OCI-LY1 (cell line): ENCODE results near the gene FNDC3A.

Source experiments
- H2AFZ ChIP-seq: fragments of 200-600 bp; sonication (generic), shearing (Covaris generic); 2 replicates; pipeline ENCODE4 v1.6.0; 2014; ENCODE audit warnings: antibody characterized with exemption, mild to moderate bottlenecking, low read length
- H3F3A ChIP-seq: fragments of 200-600 bp; sonication (generic), shearing (Covaris generic); 2 replicates; pipeline ENCODE4 v1.6.0; 2014; ENCODE audit warnings: mild to moderate bottlenecking, antibody characterized with exemption, low read length, moderate library complexity; ENCODE audit not compliant: insufficient read depth
- H3K27ac ChIP-seq: fragments of 200-600 bp; sonication (generic); 2 replicates; pipeline ENCODE4 v1.5.1; 2014; ENCODE audit warnings: low read length, mixed run types, mild to moderate bottlenecking, low read depth; ENCODE audit not compliant: poor library complexity, severe bottlenecking
- H3K27me3 ChIP-seq: fragments of 200-600 bp; sonication (generic); 2 replicates; pipeline ENCODE4 v1.6.0; 2014; ENCODE audit warnings: antibody characterized with exemption, mild to moderate bottlenecking, low read length, moderate library complexity; ENCODE audit not compliant: insufficient read depth
- H3K36me3 ChIP-seq: fragments of 200-600 bp; sonication (generic); 2 replicates; pipeline ENCODE4 v1.6.1; 2014; ENCODE audit warnings: mild to moderate bottlenecking, antibody characterized with exemption, low read length, moderate library complexity, mixed read lengths; ENCODE audit not compliant: insufficient read depth
- H3K4me1 ChIP-seq: fragments of 200-600 bp; sonication (generic); 2 replicates; pipeline ENCODE4 v1.5.1; 2014; ENCODE audit warnings: mild to moderate bottlenecking, low read length, moderate library complexity; ENCODE audit not compliant: insufficient read depth, severe bottlenecking
- H3K4me2 ChIP-seq: fragments of 200-600 bp; sonication (generic), shearing (Covaris generic); 2 replicates; pipeline ENCODE4 v1.6.1; 2014; ENCODE audit warnings: low read length
- H3K4me3 ChIP-seq: fragments of 200-600 bp; sonication (generic); 2 replicates; pipeline ENCODE4 v1.5.1; 2014; ENCODE audit warnings: low read length, low read depth, mild to moderate bottlenecking, mixed read lengths; ENCODE audit not compliant: poor library complexity, severe bottlenecking
- H3K79me2 ChIP-seq: fragments of 200-600 bp; shearing (Covaris generic); 2 replicates; pipeline ENCODE4 v1.6.1; 2016; ENCODE audit warnings: mixed run types, low read length, mixed read lengths; ENCODE audit not compliant: insufficient read depth
- H3K9ac ChIP-seq: fragments of 200-600 bp; sonication (generic), shearing (Covaris generic); 2 replicates; pipeline ENCODE4 v1.6.1; 2014; ENCODE audit warnings: mild to moderate bottlenecking, low read length, mixed read lengths
- H3K9me2 ChIP-seq: fragments of 200-600 bp; sonication (generic), shearing (Covaris generic); 2 replicates; pipeline ENCODE4 v1.6.1; 2014; ENCODE audit warnings: low read depth, mild to moderate bottlenecking, low read length, mixed read lengths
- H3K9me3 ChIP-seq: fragments of 200-600 bp; shearing (Covaris generic); 2 replicates; pipeline ENCODE4 v1.6.1; 2014; ENCODE audit warnings: low read length, mixed read lengths
- H4K20me1 ChIP-seq: fragments of 200-600 bp; sonication (generic), shearing (Covaris generic); 2 replicates; pipeline ENCODE4 v1.6.0; 2016; ENCODE audit warnings: mild to moderate bottlenecking, low read length; ENCODE audit not compliant: insufficient read depth
- EZH2 ChIP-seq: fragments of 200-600 bp; sonication (generic), shearing (Covaris generic); IDR thresholded peaks from 2 replicates; pipeline ENCODE4 v1.8.0; 2017; ENCODE audit warnings: borderline replicate concordance, mixed run types, mild to moderate bottlenecking, antibody characterized with exemption, low read length, moderate library complexity, mixed read lengths
- TF ChIP-seq, protein P1 (sequence below): fragments of 200-600 bp; sonication (generic), shearing (Covaris generic); IDR thresholded peaks from 2 replicates; pipeline ENCODE4 v1.5.1; 2017; ENCODE audit warnings: mild to moderate bottlenecking, antibody characterized with exemption, low read length, moderate library complexity, mixed read lengths

Gene FNDC3A

GRCh38 chr13:48955536-48955935, 20.2 kb upstream of the FNDC3A start:
- no peak overlapping the region for H3K9ac ChIP-seq
- H3K27me3 ChIP-seq = no peaks in the 10 kb centered on the region
- H3K4me1 ChIP-seq = no peaks in the 10 kb centered on the region
- TF ChIP-seq EZH2 = no peak
- TF ChIP-seq, protein P1, sequence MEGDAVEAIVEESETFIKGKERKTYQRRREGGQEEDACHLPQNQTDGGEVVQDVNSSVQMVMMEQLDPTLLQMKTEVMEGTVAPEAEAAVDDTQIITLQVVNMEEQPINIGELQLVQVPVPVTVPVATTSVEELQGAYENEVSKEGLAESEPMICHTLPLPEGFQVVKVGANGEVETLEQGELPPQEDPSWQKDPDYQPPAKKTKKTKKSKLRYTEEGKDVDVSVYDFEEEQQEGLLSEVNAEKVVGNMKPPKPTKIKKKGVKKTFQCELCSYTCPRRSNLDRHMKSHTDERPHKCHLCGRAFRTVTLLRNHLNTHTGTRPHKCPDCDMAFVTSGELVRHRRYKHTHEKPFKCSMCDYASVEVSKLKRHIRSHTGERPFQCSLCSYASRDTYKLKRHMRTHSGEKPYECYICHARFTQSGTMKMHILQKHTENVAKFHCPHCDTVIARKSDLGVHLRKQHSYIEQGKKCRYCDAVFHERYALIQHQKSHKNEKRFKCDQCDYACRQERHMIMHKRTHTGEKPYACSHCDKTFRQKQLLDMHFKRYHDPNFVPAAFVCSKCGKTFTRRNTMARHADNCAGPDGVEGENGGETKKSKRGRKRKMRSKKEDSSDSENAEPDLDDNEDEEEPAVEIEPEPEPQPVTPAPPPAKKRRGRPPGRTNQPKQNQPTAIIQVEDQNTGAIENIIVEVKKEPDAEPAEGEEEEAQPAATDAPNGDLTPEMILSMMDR = no peak
- no peaks in the 10 kb centered on the region for H3K9me2 ChIP-seq
- H3K27ac ChIP-seq = no peak overlapping the region
- no peaks in the 10 kb centered on the region for H3K36me3 ChIP-seq
- no peak overlapping the region for H3K4me3 ChIP-seq
- no peaks in the 10 kb centered on the region for H3K79me2 ChIP-seq
- no peak overlapping the region for H2AFZ ChIP-seq
- H4K20me1 ChIP-seq = no peaks in the 10 kb centered on the region
- H3K4me2 ChIP-seq = no peak overlapping the region
- no peaks in the 10 kb centered on the region for H3F3A ChIP-seq
- no peaks in the 10 kb centered on the region for H3K9me3 ChIP-seq

DNA sequence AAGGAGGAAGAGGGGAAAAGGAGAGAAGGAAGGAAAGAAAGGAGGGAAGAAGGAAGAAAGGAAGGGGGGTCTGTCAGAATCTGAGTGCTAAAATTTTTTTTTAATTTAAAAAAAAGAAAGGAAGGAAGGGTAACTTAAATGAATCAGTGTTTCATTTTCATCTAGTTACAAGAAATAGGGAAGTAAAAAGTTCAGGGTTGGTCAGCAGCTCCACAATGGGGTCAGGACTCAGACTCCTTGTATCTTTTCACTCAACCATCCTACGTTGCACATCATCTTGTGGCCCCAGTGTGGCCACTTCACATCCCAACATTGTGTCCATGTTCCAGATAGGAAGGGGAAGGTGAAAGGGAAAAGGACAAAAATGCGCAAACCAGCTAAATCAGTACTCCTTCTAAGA, 14.3 kb upstream of the FNDC3A start:
- no peaks in the 10 kb centered on the region for H3K9me3 ChIP-seq
- no peaks in the 10 kb centered on the region for H4K20me1 ChIP-seq
- H3K4me1 ChIP-seq = no peaks in the 10 kb centered on the region
- H3K27ac ChIP-seq = no peak overlapping the region
- H2AFZ ChIP-seq = no peak overlapping the region
- H3K9ac ChIP-seq = no peak overlapping the region
- H3K9me2 ChIP-seq = no peaks in the 10 kb centered on the region
- TF ChIP-seq, protein P1 = no peak
- TF ChIP-seq EZH2 = no peak
- no peak overlapping the region for H3K4me3 ChIP-seq
- no peaks in the 10 kb centered on the region for H3K79me2 ChIP-seq
- H3K27me3 ChIP-seq = no peaks in the 10 kb centered on the region
- H3K4me2 ChIP-seq = no peak overlapping the region
- no peaks in the 10 kb centered on the region; the same call in 1 of the 2 replicates for H3K36me3 ChIP-seq
- H3F3A ChIP-seq = no peaks in the 10 kb centered on the region

- no peaks in the 10 kb centered on the region for H4K20me1 ChIP-seq
- H3F3A ChIP-seq = no peaks in the 10 kb centered on the region
- no peak overlapping the region for H2AFZ ChIP-seq
- no peak overlapping the region for H3K4me2 ChIP-seq
- H3K4me3 ChIP-seq = no peak overlapping the region
- no peaks in the 10 kb centered on the region for H3K79me2 ChIP-seq
- H3K4me1 ChIP-seq = no peaks in the 10 kb centered on the region
- H3K36me3 ChIP-seq = no peaks in the 10 kb centered on the region; the same call in 1 of the 2 replicates
- no peaks in the 10 kb centered on the region for H3K9me2 ChIP-seq
- H3K9ac ChIP-seq = no peak overlapping the region
- no peaks in the 10 kb centered on the region for H3K27me3 ChIP-seq
- no peaks in the 10 kb centered on the region for H3K9me3 ChIP-seq
- TF ChIP-seq EZH2 = no peak
- TF ChIP-seq, protein P1 = no peak
- no peak overlapping the region for H3K27ac ChIP-seq
Observed at GRCh38 chr13:48962281-48962680, 13.4 kb upstream of the FNDC3A start.
